CD4-positive, alpha-beta memory T cell (primary cell): Measurements from ENCODE around the gene TMEM40. TPM values are rescaled to one million over a fixed set of nuclear protein-coding genes. Genes with fewer than 3 reads are reported as not detected.
"Not testable (repeated sequence)": the region's sequence is repeated elsewhere in the genome, so short reads cannot be mapped to it uniquely, and the experiment has no call there.

Source experiments
- CTCF ChIA-PET: fragments of 350-600 bp; sonication (Branson Sonifier 250); formaldehyde crosslinking; loops from one replicate; lab custom pipeline; 2021; ENCODE audit warnings: inconsistent platforms; ENCODE audit not compliant: partially characterized antibody; lab: Charles Lee
- POLR2A ChIA-PET: fragments of 350-600 bp; sonication (Branson Sonifier 250); formaldehyde crosslinking; loops from one replicate; lab custom pipeline; 2021; ENCODE audit not compliant: partially characterized antibody; lab: Charles Lee
- DNase-seq, 5 donors: peaks; one replicate each; pipeline versions ENCODE4 v3.0.0 to v3.0.0-alpha.2; 2020 to 2022; ENCODE audit warnings: mixed read lengths in 1 of 5
- H3K27ac ChIP-seq: one replicate; pipeline ENCODE4 v1.7.0; 2013; ENCODE audit warnings: low read depth, low read length
- H3K27me3 ChIP-seq: 2 replicates; pipeline ENCODE4 v1.7.0; 2013; ENCODE audit warnings: mild to moderate bottlenecking, low read length, moderate library complexity; ENCODE audit not compliant: insufficient read depth
- H3K36me3 ChIP-seq: 2 replicates; pipeline ENCODE4 v1.7.0; 2013; ENCODE audit warnings: mild to moderate bottlenecking, low read length, moderate library complexity; ENCODE audit not compliant: insufficient read depth
- H3K4me1 ChIP-seq: 2 replicates; pipeline ENCODE4 v1.7.0; 2013; ENCODE audit warnings: mild to moderate bottlenecking, low read length, moderate library complexity; ENCODE audit not compliant: insufficient read depth
- H3K4me3 ChIP-seq, 2 donors: one replicate each; pipeline ENCODE4 v1.7.0; 2013; ENCODE audit warnings: low read length in 2 of 2, mild to moderate bottlenecking in 1 of 2
- H3K9me3 ChIP-seq, 2 donors: one replicate each; pipeline ENCODE4 v1.7.0; 2013; ENCODE audit warnings: low read length in 2 of 2, control low read depth in 1 of 2; ENCODE audit not compliant: control insufficient read depth in 1 of 2
- H3K27ac Mint-ChIP-seq, 7 donors: one replicate each; pipeline ENCODE4 v1.8.0; 2020 to 2021; ENCODE audit warnings: mixed read lengths in 7 of 7, mild to moderate bottlenecking in 6 of 7, inconsistent platforms in 3 of 7, moderate library complexity in 3 of 7
- H3K27me3 Mint-ChIP-seq, 2 donors: one replicate each; pipeline ENCODE4 v1.8.0; 2020 to 2021; ENCODE audit warnings: mixed read lengths in 2 of 2
- H3K36me3 Mint-ChIP-seq, 2 donors: one replicate each; pipeline ENCODE4 v1.8.0; 2020 to 2021; ENCODE audit warnings: mixed read lengths in 2 of 2, inconsistent platforms in 1 of 2, mild to moderate bottlenecking in 1 of 2
- H3K4me1 Mint-ChIP-seq, 4 donors: one replicate each; pipeline ENCODE4 v1.8.0; 2020 to 2021; ENCODE audit warnings: mixed read lengths in 4 of 4, mild to moderate bottlenecking in 1 of 4
- H3K4me3 Mint-ChIP-seq, 8 donors: one replicate each; pipeline ENCODE4 v1.8.0; 2020 to 2021; ENCODE audit warnings: mixed read lengths in 8 of 8, mild to moderate bottlenecking in 7 of 8, moderate library complexity in 6 of 8, inconsistent platforms in 3 of 8
- H3K9me3 Mint-ChIP-seq, 8 donors: one replicate each; pipeline ENCODE4 v1.8.0; 2020 to 2021; ENCODE audit warnings: mixed read lengths in 8 of 8, mild to moderate bottlenecking in 5 of 8, inconsistent platforms in 3 of 8, moderate library complexity in 1 of 8
- intact Hi-C: fragments of 100-400 bp; cut with micrococcal nuclease; formaldehyde crosslinking; loops from one replicate; pipeline ENCODE4 v1.15.1; 2023
- polyA plus RNA-seq, 2 donors: library from polyadenylated mRNA; unstranded; fragments of 300-500 nt; fragmentation: Illumina TruSeq; gene quantifications; one replicate each; pipeline ENCODE4 v1.2.3, GENCODE V29; 2021
- total RNA-seq, 2 experiments: library from RNA; stranded (reverse); gene quantifications; one replicate each; pipeline ENCODE4 v1.2.3, GENCODE V29; 2021

Gene TMEM40
- total and polyA plus RNA-seq, 4 experiments from 2014 or later: not detected

- no peak for DNase-seq
- POLR2A ChIA-PET: no interaction called here
- Mint-ChIP-seq H3K9me3 (peaks cover 0 to 3% (median 0%) of the 10 kb centered on the region in 8 donors), H3K4me1 (peaks cover 0 to 1% (median 0%) of the 10 kb centered on the region in 4 donors), H3K36me3 (no peaks in the 10 kb centered on the region), H3K27ac (no peak overlapping the region), H3K4me3 (no peak overlapping the region), H3K27me3 (peaks cover 3% of the 10 kb centered on the region in 2 donors)
- CTCF ChIA-PET: interaction anchor here (0.7 kb wide), 1 partner anchor 56 kb away, joined by 4 read pairs; no protein-coding TSS in a partner anchor
- no peaks in the 10 kb centered on the region for H3K4me1 ChIP-seq
- H3K27me3 ChIP-seq: no peaks in the 10 kb centered on the region
- no peak overlapping the region for H3K4me3 ChIP-seq
- intact Hi-C loops: no loop called here
- no peaks in the 10 kb centered on the region for H3K9me3 ChIP-seq
- no peaks in the 10 kb centered on the region for H3K36me3 ChIP-seq
- H3K27ac ChIP-seq: no peak overlapping the region
Measured at GRCh38 chr3:12727937-12728336, 31.1 kb downstream of the TMEM40 start.

GRCh38 chr3:12727481-12727880 is 31.6 kb downstream of the TMEM40 start:
- H3K27me3 Mint-ChIP-seq: peaks cover 0 to 3% of the 10 kb centered on the region in 2 donors
- intact Hi-C loops: no loop called here
- CTCF ChIA-PET: no interaction called here

GRCh38 chr3:12725436-12725835 is 33.6 kb downstream of the TMEM40 start:
- no peaks in the 10 kb centered on the region for H3K36me3 ChIP-seq
- intact Hi-C loops: no loop called here
- H3K27ac Mint-ChIP-seq: no peak overlapping the region

More at GRCh38 chr3:12727481-12727880, 31.6 kb downstream of the TMEM40 start:
- POLR2A ChIA-PET: no interaction called here
- Histone ChIP-seq H3K27me3 (no peaks in the 10 kb centered on the region), H3K27ac (no peak overlapping the region), H3K36me3 (no peaks in the 10 kb centered on the region), H3K4me1 (no peaks in the 10 kb centered on the region), H3K9me3 (no peaks in the 10 kb centered on the region), H3K4me3 (no peak overlapping the region)
- DNase-seq: no peak
- Mint-ChIP-seq H3K36me3 (no peaks in the 10 kb centered on the region), H3K4me3 (no peak overlapping the region), H3K9me3 (peaks cover 0 to 2% (median 0%) of the 10 kb centered on the region in 8 donors), H3K4me1 (peaks cover 0 to 1% (median 0%) of the 10 kb centered on the region in 4 donors), H3K27ac (no peak overlapping the region)

GRCh38 chr3:12724794-12725193 is 34.3 kb downstream of the TMEM40 start:
- peak overlapping the region in 1 of 7 donors; percentile 62 for H3K27ac Mint-ChIP-seq

More at GRCh38 chr3:12725436-12725835, 33.6 kb downstream of the TMEM40 start:
- H3K27me3 ChIP-seq: no peaks in the 10 kb centered on the region
- DNase-seq: no peak
- POLR2A ChIA-PET: no interaction called here
- no peaks in the 10 kb centered on the region for H3K9me3 ChIP-seq
- CTCF ChIA-PET: interaction anchor here (0.6 to 2.6 kb wide), 2 partner anchors 19 to 1967 kb away, joined by 3 to 10 read pairs; no protein-coding TSS in a partner anchor
- Mint-ChIP-seq H3K36me3 (no peaks in the 10 kb centered on the region), H3K27me3 (no peaks in the 10 kb centered on the region), H3K4me3 (no peak overlapping the region), H3K9me3 (no peaks in the 10 kb centered on the region), H3K4me1 (peaks cover 0 to 4% (median under 1%) of the 10 kb centered on the region in 4 donors)
- H3K4me3 ChIP-seq: no peak overlapping the region
- H3K27ac ChIP-seq: no peak overlapping the region
- no peaks in the 10 kb centered on the region for H3K4me1 ChIP-seq

GRCh38 chr3:12723362-12723761 is 35.7 kb downstream of the TMEM40 start:
- H3K9me3 ChIP-seq, DNase-seq, H3K4me3 ChIP-seq, H3K36me3 ChIP-seq, POLR2A ChIA-PET, H3K4me3 Mint-ChIP-seq, intact Hi-C loops, H3K9me3 Mint-ChIP-seq, H3K36me3 Mint-ChIP-seq, H3K27ac Mint-ChIP-seq, H3K27me3 Mint-ChIP-seq, H3K27me3 ChIP-seq, H3K4me1 ChIP-seq, H3K27ac ChIP-seq: not testable (repeated sequence)
- peaks cover 8 to 15% (median 9%) of the 10 kb centered on the region in 4 donors for H3K4me1 Mint-ChIP-seq
- CTCF ChIA-PET: interaction anchor here (0.8 to 2.6 kb wide), 3 partner anchors 17 to 244 kb away, joined by 3 to 10 read pairs (median 3); no protein-coding TSS in a partner anchor

More at GRCh38 chr3:12724794-12725193, 34.3 kb downstream of the TMEM40 start:
- H3K27ac ChIP-seq: no peak overlapping the region
- ChIA-PET CTCF (interaction anchor here (2.6 kb wide), 1 partner anchor 18 kb away, joined by 10 read pairs; no protein-coding TSS in a partner anchor), POLR2A (no interaction called here)
- peaks cover 2% of the 10 kb centered on the region for H3K4me1 ChIP-seq
- no peak overlapping the region for H3K4me3 ChIP-seq
- H3K27me3 Mint-ChIP-seq: no peaks in the 10 kb centered on the region
- intact Hi-C loops: no loop called here
- no peaks in the 10 kb centered on the region for H3K36me3 ChIP-seq
- H3K9me3 ChIP-seq: no peaks in the 10 kb centered on the region
- peaks cover 5 to 9% (median 6%) of the 10 kb centered on the region in 4 donors for H3K4me1 Mint-ChIP-seq
- no peaks in the 10 kb centered on the region for H3K9me3 Mint-ChIP-seq
- H3K36me3 Mint-ChIP-seq: no peaks in the 10 kb centered on the region
- H3K4me3 Mint-ChIP-seq: no peak overlapping the region
- H3K27me3 ChIP-seq: no peaks in the 10 kb centered on the region
- no peak for DNase-seq

GRCh38 chr3:12722226-12722625 is 36.8 kb downstream of the TMEM40 start:
- H3K4me1 ChIP-seq: peaks cover 5% of the 10 kb centered on the region
- Mint-ChIP-seq H3K36me3 (no peaks in the 10 kb centered on the region), H3K27ac (peak overlapping the region in 3 of 7 donors; percentile 2 to 43 (median 26)), H3K9me3 (no peaks in the 10 kb centered on the region), H3K4me3 (no peak overlapping the region), H3K4me1 (peaks cover 8 to 15% (median 9%) of the 10 kb centered on the region in 4 donors), H3K27me3 (no peaks in the 10 kb centered on the region)
- intact Hi-C loops: no loop called here
- CTCF ChIA-PET: interaction anchor here (1.2 to 2.9 kb wide), 3 partner anchors 12 to 243 kb away, joined by 3 to 10 read pairs (median 3); no protein-coding TSS in a partner anchor
- POLR2A ChIA-PET: no interaction called here
- DNase-seq: no peak
- no peaks in the 10 kb centered on the region for H3K27me3 ChIP-seq
- H3K9me3 ChIP-seq: no peaks in the 10 kb centered on the region
- H3K27ac ChIP-seq: no peak overlapping the region
- H3K4me3 ChIP-seq: no peak overlapping the region
- no peaks in the 10 kb centered on the region for H3K36me3 ChIP-seq

- DNase-seq: peak; percentile 75 to 83 (median 78)
- intact Hi-C loops: loop anchor here (1.0 to 2.0 kb wide), 5 partner anchors 14 to 236 kb away; partner anchors contain the start of genes MKRN2, RAF1 and TSEN2
- ChIA-PET POLR2A (interaction anchor here (1.1 kb wide), 1 partner anchor 122 kb away, joined by 4 read pairs; the partner anchor contains the start of gene RPL32), CTCF (interaction anchor here (0.6 to 2.9 kb wide), 22 partner anchors 9 to 771 kb away, joined by 3 to 11 read pairs (median 4); no protein-coding TSS in a partner anchor)
- Mint-ChIP-seq H3K36me3 (no peaks in the 10 kb centered on the region), H3K27ac (peak overlapping the region; percentile 57 to 95 (median 92)), H3K4me3 (peak overlapping the region; percentile 58 to 82 (median 74)), H3K9me3 (no peaks in the 10 kb centered on the region), H3K27me3 (no peaks in the 10 kb centered on the region), H3K4me1 (peaks cover 9 to 15% (median 10%) of the 10 kb centered on the region in 4 donors)
- Histone ChIP-seq H3K4me1 (peaks cover 5% of the 10 kb centered on the region), H3K9me3 (no peaks in the 10 kb centered on the region), H3K4me3 (peak overlapping the region in 1 of 2 donors; percentile 22), H3K27ac (no peak overlapping the region), H3K27me3 (no peaks in the 10 kb centered on the region), H3K36me3 (no peaks in the 10 kb centered on the region)
Measured at GRCh38 chr3:12719984-12720898, 38.8 kb downstream of the TMEM40 start.
